Choroid plexus epithelial cell (primary cell): ENCODE data around the gene SHISA2.

Experiments used
- DNase-seq: peaks from one replicate; pipeline ENCODE4 v3.0.0-alpha.2; 2010; ENCODE audit warnings: low read depth
- H3K4me3 ChIP-seq: 2 replicates; pipeline ENCODE4 v1.5.1; 2011; ENCODE audit warnings: low read depth, mild to moderate bottlenecking, control low read depth, low read length, moderate library complexity
- TF ChIP-seq, protein P1 (sequence below): conservative IDR thresholded peaks from 2 replicates; pipeline ENCODE4 v1.5.1; 2011; ENCODE audit warnings: low read depth, mild to moderate bottlenecking, control low read depth, inconsistent platforms, low read length, moderate library complexity

Gene SHISA2

DNA sequence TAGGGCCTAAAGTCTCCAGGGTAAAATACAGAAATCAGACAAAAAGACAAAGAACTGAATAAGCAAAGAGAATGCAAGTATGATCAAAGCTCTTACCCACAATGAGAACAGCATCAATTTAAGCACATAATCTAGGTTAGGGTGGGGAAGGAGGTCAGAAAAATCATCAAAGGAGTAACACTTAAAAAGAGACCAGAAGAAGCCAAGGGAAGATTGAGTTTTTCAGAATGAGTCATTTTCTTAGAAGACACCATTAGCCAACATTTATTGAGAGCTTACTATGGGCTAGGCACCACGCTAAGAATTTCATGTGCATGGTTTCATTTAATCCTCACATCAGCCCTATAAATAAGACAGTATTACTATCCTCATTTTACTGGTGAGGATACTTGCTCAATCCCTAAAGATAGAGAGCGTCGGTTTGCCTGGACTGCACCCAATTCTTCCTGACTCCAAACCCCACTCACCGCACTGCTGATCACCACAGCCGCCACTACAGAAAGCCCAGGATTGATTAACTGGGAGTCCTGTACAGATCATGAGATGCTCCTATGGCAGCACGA lies 1.7 kb upstream of the SHISA2 start:
- DNase-seq, result no peak
- TF ChIP-seq, protein P1, sequence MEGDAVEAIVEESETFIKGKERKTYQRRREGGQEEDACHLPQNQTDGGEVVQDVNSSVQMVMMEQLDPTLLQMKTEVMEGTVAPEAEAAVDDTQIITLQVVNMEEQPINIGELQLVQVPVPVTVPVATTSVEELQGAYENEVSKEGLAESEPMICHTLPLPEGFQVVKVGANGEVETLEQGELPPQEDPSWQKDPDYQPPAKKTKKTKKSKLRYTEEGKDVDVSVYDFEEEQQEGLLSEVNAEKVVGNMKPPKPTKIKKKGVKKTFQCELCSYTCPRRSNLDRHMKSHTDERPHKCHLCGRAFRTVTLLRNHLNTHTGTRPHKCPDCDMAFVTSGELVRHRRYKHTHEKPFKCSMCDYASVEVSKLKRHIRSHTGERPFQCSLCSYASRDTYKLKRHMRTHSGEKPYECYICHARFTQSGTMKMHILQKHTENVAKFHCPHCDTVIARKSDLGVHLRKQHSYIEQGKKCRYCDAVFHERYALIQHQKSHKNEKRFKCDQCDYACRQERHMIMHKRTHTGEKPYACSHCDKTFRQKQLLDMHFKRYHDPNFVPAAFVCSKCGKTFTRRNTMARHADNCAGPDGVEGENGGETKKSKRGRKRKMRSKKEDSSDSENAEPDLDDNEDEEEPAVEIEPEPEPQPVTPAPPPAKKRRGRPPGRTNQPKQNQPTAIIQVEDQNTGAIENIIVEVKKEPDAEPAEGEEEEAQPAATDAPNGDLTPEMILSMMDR, result no peak
- no peak overlapping the region for H3K4me3 ChIP-seq

DNA sequence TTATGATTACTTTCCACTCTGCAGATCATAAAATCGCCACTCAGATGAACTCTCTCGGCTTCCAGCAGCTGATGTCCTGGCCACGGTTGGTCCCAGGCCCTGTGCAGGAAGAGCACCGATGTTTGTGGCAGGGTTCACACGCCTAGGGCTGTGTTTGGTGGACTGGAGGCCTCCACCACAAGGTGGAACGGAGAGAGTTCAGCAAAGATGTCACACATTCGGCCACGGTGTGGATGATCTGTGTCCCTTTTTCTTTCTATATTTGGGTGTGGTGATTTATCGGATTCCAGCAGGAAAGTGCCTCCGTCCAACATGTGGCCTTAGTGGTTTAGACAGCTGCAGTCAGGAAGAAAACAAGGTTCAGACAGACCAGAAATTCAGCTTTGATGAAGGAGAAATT lies 521 bp upstream of the SHISA2 start:
- DNase-seq, result no peak
- TF ChIP-seq, protein P1, result no peak
- H3K4me3 ChIP-seq, result peak overlapping the region; percentile 60

DNA sequence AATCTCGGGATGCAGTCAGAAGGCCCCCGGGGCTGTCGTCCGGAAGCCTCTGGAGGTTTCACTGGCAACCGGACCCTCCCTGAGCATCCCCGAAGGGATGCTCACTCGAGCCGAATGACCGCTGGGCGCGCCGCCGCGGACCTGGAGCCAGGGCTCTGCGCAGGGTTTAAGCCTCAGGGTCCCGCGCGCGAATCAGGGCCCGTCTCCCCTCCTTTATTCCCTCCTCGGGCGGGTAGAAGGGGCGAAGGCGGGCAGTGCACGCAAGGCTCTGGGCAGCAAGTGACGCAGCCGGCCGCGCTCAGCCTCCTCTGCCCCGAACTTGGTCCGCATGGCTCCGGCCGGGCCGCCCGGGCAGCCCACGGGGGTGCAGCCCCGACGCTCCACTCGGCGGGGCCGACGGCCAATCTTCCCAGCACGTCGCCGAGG lies 572 bp downstream of the SHISA2 start:
- TF ChIP-seq, protein P1, result no peak
- H3K4me3 ChIP-seq, result peak overlapping the region; percentile 60
- DNase-seq, result peak; percentile 34

DNA sequence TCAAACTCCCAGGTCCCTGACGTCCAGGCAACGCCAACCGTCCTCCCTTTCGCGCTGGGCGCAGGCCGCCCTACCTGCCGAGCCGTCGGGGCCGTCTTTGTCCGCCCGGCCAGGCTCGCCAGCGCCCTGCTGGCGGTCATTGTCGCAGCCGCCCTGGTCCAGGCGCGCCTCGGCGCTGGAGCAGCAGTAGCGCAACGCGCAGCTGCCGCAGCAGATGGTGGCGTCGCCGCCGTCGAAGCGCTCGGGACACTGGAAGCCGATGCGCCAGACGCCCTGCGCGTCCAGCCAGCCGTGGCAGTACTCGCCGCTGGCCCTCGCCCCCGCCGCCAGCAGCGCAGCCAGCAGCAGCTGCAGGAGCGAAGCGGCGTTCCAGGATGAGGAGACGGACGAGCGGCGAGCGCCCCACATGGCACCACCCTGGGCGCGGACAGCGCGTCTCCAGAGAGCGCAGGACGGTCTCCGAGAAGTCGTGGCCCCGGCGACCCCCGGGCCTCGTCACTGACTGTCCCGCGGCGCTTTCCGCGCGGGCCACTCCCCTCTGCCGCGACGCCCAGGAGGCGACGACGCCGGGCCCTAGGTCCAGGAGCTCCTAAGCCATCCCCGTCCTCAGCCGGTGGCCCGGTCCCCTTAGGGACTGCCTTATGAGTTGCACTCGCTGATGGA lies 1.1 kb downstream of the SHISA2 start:
- TF ChIP-seq, protein P1, result no peak
- peak overlapping the region; percentile 60 for H3K4me3 ChIP-seq
- peak; percentile 47 for DNase-seq

DNA sequence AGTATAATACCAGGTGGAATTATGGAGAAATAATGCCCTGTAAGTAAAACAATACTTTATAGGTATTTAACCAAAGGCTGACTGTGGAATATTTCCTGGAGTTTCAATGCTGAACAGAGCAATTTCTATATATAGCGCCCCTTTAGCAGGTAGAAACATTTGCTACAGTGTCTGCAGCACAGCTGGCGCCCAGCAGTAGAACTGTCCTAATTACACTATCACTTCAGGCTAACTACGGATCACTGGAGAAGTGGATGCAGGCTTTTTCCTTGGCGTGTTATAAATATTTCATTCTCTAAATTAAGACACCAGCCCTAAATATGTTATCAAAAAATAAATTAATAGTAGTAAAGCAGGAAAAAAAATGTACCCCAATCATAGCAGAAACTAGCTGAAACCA lies 3.1 kb downstream of the SHISA2 start:
- TF ChIP-seq, protein P1, result no peak
- peak; percentile 32 for DNase-seq
- no peak overlapping the region for H3K4me3 ChIP-seq

- no peak for DNase-seq
- H3K4me3 ChIP-seq, result no peak overlapping the region
- TF ChIP-seq, protein P1, result no peak
These were observed 4.8 kb downstream of the SHISA2 start for GRCh38 chr13:26047040-26047439.

DNA sequence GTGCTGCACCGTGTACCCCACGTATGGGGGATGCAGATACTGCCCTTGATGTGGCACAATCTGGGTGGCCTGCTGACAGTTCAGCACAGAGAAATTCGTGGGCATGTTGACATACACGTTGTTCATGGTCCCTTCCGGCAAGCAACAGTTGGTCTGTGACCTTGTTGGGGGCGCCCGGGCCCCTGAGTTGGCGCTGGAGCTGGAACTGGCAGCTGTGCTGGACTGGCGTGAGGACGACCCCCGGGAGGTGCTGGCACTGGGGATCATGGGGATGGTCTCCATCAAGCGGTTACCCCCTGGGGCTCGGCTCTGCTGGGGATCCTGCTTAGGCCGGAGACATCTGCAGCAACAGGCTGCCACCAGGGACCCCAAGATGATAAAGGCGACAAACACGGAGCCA lies 5.2 kb downstream of the SHISA2 start:
- TF ChIP-seq, protein P1, result no peak
- H3K4me3 ChIP-seq, result no peak overlapping the region
- no peak for DNase-seq
